Muscle layer of duodenum (tissue), 2 donors: Measurements from ENCODE around the gene CLEC2A.

ENCODE experiments used
- H3K27ac ChIP-seq: one replicate; pipeline ENCODE4 v1.7.0; 2013; ENCODE audit warnings: mild to moderate bottlenecking, low read length
- H3K27me3 ChIP-seq: one replicate; pipeline ENCODE4 v1.7.0; 2013; ENCODE audit warnings: low read depth, mild to moderate bottlenecking, control low read depth, low read length
- H3K36me3 ChIP-seq, 2 donors: one replicate each; pipeline ENCODE4 v1.7.0; 2013; ENCODE audit warnings: low read length in 2 of 2, control low read depth in 1 of 2, mild to moderate bottlenecking in 1 of 2; ENCODE audit not compliant: insufficient read depth in 2 of 2, control insufficient read depth in 1 of 2
- H3K4me1 ChIP-seq, 2 donors: one replicate each; pipeline ENCODE4 v1.7.0; 2013; ENCODE audit warnings: low read length in 2 of 2, mild to moderate bottlenecking in 2 of 2, control low read depth in 1 of 2, moderate library complexity in 1 of 2; ENCODE audit not compliant: insufficient read depth in 2 of 2, control insufficient read depth in 1 of 2
- H3K4me3 ChIP-seq, 2 donors: one replicate each; pipeline ENCODE4 v1.7.0; 2013; ENCODE audit warnings: low read length in 2 of 2, low read depth in 1 of 2, mild to moderate bottlenecking in 1 of 2
- H3K9me3 ChIP-seq, 2 donors: one replicate each; pipeline ENCODE4 v1.7.0; 2013; ENCODE audit warnings: low read length in 2 of 2, control low read depth in 1 of 2, mild to moderate bottlenecking in 1 of 2; ENCODE audit not compliant: control insufficient read depth in 1 of 2
- donor health status: healthy.

CLEC2A gene

DNA sequence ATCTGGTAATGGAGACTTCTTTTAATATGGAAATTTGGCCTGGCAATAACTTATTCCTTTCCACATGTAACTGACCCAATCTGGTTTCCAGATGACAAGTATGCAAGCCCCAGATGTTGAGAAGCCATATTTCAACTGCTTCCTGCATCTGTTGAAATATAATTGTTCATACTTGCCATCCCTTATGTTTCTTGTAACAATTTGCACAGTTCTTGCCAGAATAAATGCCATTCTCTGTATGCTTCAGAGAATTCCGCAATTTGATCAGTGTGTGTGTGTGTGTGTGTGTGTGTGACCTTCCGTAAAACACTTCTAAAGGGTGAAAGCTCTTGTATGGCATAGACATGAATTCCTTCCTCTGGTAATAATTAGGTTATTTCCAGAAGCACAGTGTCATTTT is 1.8 kb upstream of the CLEC2A start:
- Histone ChIP-seq H3K4me1 (no peaks in the 10 kb centered on the region), H3K9me3 (no peaks in the 10 kb centered on the region), H3K4me3 (no peak overlapping the region), H3K36me3 (no peaks in the 10 kb centered on the region), H3K27me3 (no peaks in the 10 kb centered on the region), H3K27ac (no peak overlapping the region)

DNA sequence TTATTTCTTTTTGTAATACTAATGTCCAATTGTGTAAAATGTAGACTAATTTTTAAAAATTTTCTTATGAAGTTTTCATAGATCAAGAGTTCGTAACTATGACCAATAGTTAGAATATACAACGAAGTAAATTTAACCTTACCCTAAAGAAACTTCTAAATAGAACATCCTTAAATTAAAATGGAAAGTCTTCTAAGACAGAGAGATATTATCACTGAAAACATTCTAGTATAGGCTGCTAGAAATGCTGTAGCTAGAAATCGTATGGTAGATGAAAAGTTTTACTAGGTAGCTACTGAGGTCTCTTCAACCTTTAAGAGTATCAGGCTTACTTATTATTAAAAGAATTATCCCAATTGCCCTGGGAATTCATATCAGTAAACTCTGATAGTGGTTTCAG is 925 bp downstream of the CLEC2A start:
- H3K27me3 ChIP-seq, result no peaks in the 10 kb centered on the region
- H3K9me3 ChIP-seq, result no peaks in the 10 kb centered on the region
- H3K27ac ChIP-seq, result no peak overlapping the region
- no peaks in the 10 kb centered on the region for H3K4me1 ChIP-seq
- H3K4me3 ChIP-seq, result no peak overlapping the region
- H3K36me3 ChIP-seq, result no peaks in the 10 kb centered on the region

DNA sequence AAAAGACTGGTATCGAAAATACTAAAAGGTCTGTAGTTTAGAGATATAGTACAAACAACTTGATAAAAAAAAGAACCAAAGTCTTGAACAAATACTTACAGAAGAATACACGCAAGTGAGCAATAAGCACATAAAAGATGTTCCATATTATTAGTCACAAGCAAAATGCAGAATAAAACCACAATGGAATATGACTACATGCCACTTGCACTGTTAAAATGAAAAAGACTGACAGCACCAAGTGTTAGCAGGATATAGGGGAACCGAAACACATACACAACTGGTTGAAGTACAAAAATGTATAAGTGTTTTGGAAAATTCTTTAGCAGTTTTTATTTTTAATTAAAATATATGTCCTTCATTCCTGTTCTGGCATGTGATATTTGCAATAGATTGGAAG is 3.6 kb downstream of the CLEC2A start:
- H3K27ac ChIP-seq, result no peak overlapping the region
- no peaks in the 10 kb centered on the region for H3K4me1 ChIP-seq
- H3K36me3 ChIP-seq, result no peaks in the 10 kb centered on the region
- H3K9me3 ChIP-seq, result no peaks in the 10 kb centered on the region
- no peak overlapping the region for H3K4me3 ChIP-seq
- H3K27me3 ChIP-seq, result no peaks in the 10 kb centered on the region

DNA sequence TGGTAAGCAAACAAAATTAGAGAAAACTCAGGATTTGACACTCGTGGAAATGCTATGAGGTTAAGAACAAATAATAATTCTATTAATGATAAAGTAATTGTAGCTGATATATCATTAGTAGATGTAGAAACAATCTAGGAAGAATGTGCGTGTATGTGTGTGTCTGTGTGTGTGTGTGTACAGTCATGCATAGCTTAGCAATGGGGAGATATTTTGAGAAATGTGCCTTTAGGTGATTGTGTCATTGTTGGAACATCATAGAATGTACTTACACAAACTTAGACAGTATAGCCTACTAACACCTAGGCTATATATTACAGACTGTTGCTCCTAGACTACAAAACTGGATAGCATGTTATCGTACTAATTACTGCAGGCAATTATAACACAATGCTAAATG is 5.3 kb downstream of the CLEC2A start:
- Histone ChIP-seq H3K36me3 (no peaks in the 10 kb centered on the region), H3K4me3 (no peak overlapping the region), H3K4me1 (no peaks in the 10 kb centered on the region), H3K27me3 (no peaks in the 10 kb centered on the region), H3K27ac (no peak overlapping the region), H3K9me3 (no peaks in the 10 kb centered on the region)

DNA sequence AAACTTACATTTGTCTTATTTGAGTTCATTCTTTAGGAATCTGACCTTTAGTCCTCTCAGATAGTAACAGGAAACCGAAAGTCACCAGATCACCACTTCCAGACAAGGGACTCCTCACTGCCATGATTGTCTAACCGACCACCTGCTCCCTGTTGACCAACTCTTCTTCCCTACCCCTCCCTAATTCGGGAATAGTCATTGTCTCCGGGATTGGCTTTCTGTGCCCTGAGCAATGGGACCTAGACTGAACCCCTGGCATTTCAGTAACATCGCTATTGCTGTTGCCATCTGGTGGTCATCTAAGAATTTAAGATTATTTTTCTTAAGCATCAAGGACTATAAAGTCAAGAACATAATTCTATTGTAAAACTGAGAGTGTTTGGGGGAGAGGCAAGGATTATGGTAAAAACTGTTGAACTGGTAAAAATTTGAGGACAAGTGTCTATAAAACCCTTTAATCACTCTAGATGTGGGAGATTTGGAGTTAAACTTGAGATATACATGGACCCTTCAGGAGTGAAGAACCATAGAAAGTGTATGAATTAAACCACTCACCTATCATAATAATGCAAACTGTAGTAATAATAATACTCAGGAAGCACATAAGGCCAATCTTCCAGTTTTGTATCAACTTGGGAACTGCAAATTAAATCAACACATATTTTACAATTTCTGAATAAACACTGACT is 6.3 kb downstream of the CLEC2A start:
- Histone ChIP-seq H3K4me1 (no peaks in the 10 kb centered on the region), H3K9me3 (no peaks in the 10 kb centered on the region), H3K36me3 (no peaks in the 10 kb centered on the region), H3K4me3 (peak overlapping the region; percentile 30 to 45), H3K27ac (no peak overlapping the region), H3K27me3 (no peaks in the 10 kb centered on the region)

DNA sequence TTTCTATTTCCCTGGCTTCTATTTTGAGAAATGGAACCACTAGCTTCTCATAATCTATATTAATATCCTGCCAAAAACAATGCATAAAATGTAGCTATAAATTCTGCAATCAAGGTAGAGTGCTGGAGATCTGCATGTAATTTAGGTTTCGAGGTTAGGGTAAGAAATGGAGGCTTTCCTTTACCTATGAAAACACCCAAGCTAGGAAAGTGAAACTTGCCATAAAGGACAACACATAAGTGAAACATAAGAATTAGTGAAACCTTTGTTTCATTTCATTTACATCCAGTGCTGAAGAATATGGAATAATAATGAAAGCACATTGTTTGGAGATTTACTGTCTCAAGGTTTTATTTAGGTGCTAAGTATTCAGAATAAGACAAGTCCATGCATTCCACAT is 9.7 kb downstream of the CLEC2A start:
- no peaks in the 10 kb centered on the region for H3K27me3 ChIP-seq
- H3K27ac ChIP-seq, result no peak overlapping the region
- no peaks in the 10 kb centered on the region for H3K9me3 ChIP-seq
- H3K36me3 ChIP-seq, result no peaks in the 10 kb centered on the region
- H3K4me1 ChIP-seq, result no peaks in the 10 kb centered on the region
- no peak overlapping the region for H3K4me3 ChIP-seq

DNA sequence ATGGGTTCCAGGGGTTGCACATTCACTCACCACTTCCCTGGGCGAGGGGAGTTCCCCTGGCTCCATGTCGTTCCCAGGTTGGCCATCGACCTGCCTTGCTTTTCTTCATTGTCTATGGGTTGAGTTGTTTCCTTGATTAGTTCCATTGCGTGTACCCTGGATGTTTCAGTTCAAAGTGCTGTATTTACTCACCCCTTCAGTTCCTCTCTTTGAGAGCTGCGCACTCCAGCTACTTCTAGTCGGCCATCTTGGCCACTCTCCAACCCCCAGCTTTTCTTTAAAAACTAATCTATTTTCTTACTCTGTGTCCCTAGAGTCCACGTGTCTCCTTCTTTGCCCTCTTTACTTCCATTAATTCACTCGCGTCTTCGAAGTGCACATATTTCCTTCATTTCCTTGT is 11.7 kb downstream of the CLEC2A start:
- no peak overlapping the region for H3K4me3 ChIP-seq
- H3K9me3 ChIP-seq, result no peaks in the 10 kb centered on the region
- H3K27ac ChIP-seq, result no peak overlapping the region
- no peaks in the 10 kb centered on the region for H3K4me1 ChIP-seq
- no peaks in the 10 kb centered on the region for H3K27me3 ChIP-seq
- no peaks in the 10 kb centered on the region for H3K36me3 ChIP-seq

DNA sequence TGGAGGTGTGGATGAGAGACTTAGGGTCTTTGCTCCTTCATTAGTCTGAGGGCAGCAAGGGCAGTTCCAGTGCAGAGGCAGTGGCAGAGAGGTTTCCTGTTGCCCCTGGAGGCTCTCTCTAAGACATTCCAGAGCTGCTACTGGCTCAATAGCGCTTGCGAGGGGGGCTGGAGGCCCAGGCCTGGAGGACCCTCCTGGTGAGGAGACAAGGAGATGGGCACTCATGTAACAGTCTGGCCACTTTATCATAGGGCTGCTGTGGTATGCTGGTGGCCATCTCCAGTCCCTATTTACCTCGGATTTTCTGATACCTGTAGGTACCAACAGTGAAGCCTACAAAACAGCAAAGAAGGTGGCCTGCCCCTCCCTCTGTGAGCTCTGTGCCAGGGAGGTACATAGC is 12.7 kb downstream of the CLEC2A start:
- Histone ChIP-seq H3K9me3 (no peaks in the 10 kb centered on the region), H3K4me1 (no peaks in the 10 kb centered on the region), H3K27me3 (no peaks in the 10 kb centered on the region), H3K4me3 (no peak overlapping the region), H3K27ac (no peak overlapping the region), H3K36me3 (no peaks in the 10 kb centered on the region)

DNA sequence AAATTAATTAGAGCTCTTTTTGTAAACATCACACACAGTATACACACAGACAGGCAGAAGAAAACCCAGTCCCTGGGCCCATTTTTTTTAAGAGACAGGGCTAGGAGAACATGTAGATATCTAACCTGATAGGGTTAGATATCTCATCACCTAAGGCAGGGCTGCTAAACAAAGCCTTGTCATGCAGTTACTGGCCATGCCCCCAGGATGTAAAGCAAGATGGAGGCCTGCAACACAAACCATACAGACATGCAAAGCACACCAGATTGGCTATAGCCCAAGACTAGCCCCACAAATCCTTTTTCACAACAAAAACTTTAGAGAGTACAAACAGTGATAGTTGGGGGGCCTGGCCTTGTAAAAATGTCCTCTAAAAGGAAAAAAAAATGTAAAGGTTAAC is 20.5 kb downstream of the CLEC2A start:
- no peak overlapping the region for H3K4me3 ChIP-seq
- H3K9me3 ChIP-seq, result peaks cover 15 to 16% of the 10 kb centered on the region in 2 donors
- no peaks in the 10 kb centered on the region for H3K27me3 ChIP-seq
- no peaks in the 10 kb centered on the region for H3K4me1 ChIP-seq
- no peak overlapping the region for H3K27ac ChIP-seq
- H3K36me3 ChIP-seq, result no peaks in the 10 kb centered on the region

DNA sequence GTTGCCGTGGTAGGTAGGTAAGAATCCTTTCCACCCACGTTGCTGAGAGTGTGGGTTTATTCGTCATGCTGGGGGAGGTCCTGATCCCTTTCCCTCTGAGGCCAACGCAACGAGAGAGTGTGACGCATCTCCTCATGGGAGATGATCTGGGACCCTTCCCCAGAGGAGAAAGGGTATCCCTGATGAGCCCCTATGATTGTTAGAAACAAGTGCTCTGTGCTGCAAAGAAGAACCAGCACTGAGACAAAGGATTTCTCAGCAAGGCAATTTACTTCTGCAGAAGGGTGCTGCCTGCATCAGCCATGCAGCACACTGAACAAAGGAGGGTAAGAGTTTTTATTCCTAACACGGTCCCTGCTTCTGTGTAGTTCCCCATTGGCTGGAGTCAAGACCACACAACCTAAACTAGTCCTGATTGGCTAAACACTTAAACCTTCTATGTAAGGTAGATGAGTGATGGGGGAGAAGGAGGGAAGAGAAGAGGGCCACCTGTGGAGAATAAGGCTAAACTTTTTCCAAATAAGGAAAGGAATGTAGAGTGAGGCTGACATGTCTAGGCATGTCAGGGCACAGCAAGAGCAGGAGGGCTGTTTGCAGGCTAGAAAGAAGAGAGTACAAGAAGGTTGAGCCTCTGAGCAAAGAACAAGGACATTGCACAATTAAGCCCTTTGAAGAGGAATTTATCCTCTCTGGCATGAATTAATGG is 21.3 kb downstream of the CLEC2A start:
- H3K27me3 ChIP-seq, result no peaks in the 10 kb centered on the region
- no peaks in the 10 kb centered on the region for H3K36me3 ChIP-seq
- H3K4me3 ChIP-seq, result peak overlapping the region in 1 of 2 donors; percentile 9
- no peak overlapping the region for H3K27ac ChIP-seq
- H3K9me3 ChIP-seq, result peaks cover 15 to 16% of the 10 kb centered on the region in 2 donors
- no peaks in the 10 kb centered on the region for H3K4me1 ChIP-seq

DNA sequence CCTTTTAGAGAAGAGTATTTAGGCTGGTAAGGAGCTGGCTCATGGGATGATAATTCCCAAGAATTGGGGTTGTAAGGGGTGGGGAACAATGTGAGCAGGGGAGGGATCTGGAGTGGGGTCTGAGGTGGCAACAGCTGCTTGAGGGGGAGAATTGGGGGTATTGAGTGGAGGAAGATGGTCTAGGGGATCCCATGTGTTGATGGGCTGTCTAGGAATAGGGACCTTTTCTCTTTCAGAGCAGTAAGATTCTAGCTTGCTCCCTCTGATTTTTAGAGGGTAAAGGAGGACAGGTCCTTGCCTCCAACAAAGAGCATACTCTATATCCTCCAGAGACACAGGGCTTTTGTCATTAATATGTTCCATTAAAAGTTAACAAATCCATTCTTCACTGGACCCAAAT is 22.4 kb downstream of the CLEC2A start:
- H3K4me1 ChIP-seq, result no peaks in the 10 kb centered on the region
- no peak overlapping the region for H3K27ac ChIP-seq
- no peaks in the 10 kb centered on the region for H3K36me3 ChIP-seq
- peaks cover 15 to 16% of the 10 kb centered on the region in 2 donors for H3K9me3 ChIP-seq
- H3K27me3 ChIP-seq, result no peaks in the 10 kb centered on the region
- no peak overlapping the region for H3K4me3 ChIP-seq

DNA sequence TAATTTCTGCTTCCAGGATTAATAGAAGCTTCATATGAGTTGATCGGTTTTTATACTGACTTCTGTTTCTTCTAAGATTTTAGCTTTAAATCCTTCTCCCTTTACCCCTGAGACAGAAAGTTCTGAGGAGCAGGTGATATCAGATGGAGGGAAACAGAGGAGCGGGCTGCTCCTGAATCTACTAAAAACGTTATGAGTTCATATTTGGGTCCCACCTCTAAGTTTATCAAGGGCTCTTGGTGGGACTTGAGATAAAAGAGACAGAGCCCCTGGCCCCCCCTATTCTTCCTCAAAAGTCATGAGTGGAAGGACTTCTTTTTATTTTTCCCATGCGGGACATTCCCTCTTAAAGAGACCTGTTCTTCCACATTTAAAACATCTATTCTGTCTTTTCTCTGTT is 23.8 kb downstream of the CLEC2A start:
- Histone ChIP-seq H3K36me3 (no peaks in the 10 kb centered on the region), H3K27me3 (no peaks in the 10 kb centered on the region), H3K4me1 (no peaks in the 10 kb centered on the region), H3K9me3 (peaks cover 15 to 17% of the 10 kb centered on the region in 2 donors), H3K4me3 (no peak overlapping the region), H3K27ac (no peak overlapping the region)
